Immature natural killer cell (primary cell): ENCODE data around the gene FAM83E. TPM values are rescaled to one million over a fixed set of nuclear protein-coding genes. Genes with fewer than 3 reads are reported as not detected.

Experiments used
- DNase-seq, 3 donors: peaks; one replicate each; pipeline ENCODE4 v3.0.0; 2022; ENCODE audit warnings: mixed read lengths in 1 of 3
- H3K27ac Mint-ChIP-seq, 6 donors: one replicate each; pipeline ENCODE4 v1.8.0; 2020; ENCODE audit warnings: mixed read lengths in 6 of 6, mild to moderate bottlenecking in 5 of 6, inconsistent platforms in 4 of 6, moderate library complexity in 3 of 6
- H3K27me3 Mint-ChIP-seq, 3 donors: one replicate each; pipeline ENCODE4 v1.8.0; 2020 to 2021; ENCODE audit warnings: low read depth in 3 of 3, mild to moderate bottlenecking in 3 of 3, mixed read lengths in 3 of 3, moderate library complexity in 3 of 3, inconsistent platforms in 1 of 3
- H3K36me3 Mint-ChIP-seq, 3 donors: one replicate each; pipeline ENCODE4 v1.8.0; 2020; ENCODE audit warnings: mixed read lengths in 3 of 3, inconsistent platforms in 2 of 3, mild to moderate bottlenecking in 2 of 3
- H3K4me1 Mint-ChIP-seq, 2 donors: one replicate each; pipeline ENCODE4 v1.8.0; 2020; ENCODE audit warnings: inconsistent platforms in 2 of 2, mild to moderate bottlenecking in 2 of 2, mixed read lengths in 2 of 2, moderate library complexity in 1 of 2
- H3K4me3 Mint-ChIP-seq, 5 donors: one replicate each; pipeline ENCODE4 v1.8.0; 2020; ENCODE audit warnings: mild to moderate bottlenecking in 5 of 5, mixed read lengths in 5 of 5, inconsistent platforms in 3 of 5, moderate library complexity in 3 of 5
- H3K9me3 Mint-ChIP-seq, 6 donors: one replicate each; pipeline ENCODE4 v1.8.0; 2020; ENCODE audit warnings: mild to moderate bottlenecking in 6 of 6, mixed read lengths in 6 of 6, inconsistent platforms in 4 of 6, moderate library complexity in 3 of 6
- polyA plus RNA-seq, 3 donors: library from polyadenylated mRNA; unstranded; fragments of 300-500 nt; fragmentation: Illumina TruSeq; gene quantifications; one replicate each; pipeline ENCODE4 v1.2.3, GENCODE V29; 2021

The FAM83E gene
- polyA plus RNA-seq, 3 donors from 2014 or later, result not detected

DNA sequence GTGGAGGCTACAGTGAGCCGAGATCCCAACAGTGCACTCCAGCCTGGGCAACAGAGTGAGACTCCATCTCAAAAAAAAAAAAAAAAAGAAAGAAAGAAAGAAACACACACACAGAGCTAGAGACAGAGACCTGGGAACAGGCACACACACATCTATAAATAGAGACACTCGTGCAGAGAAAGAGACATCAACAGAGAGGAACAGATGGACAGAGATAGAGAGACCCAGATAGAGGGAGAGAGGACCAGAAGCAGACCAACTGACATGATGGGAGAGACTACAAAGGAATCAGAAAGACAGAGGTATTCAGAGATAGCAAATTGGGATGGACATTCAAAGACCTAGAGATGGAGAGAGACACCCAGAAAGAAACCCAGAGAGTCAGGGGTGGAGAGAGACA, 33.3 kb upstream of the FAM83E start:
- Mint-ChIP-seq H3K4me1 (peaks cover 28 to 32% of the 10 kb centered on the region in 2 donors), H3K27me3 (peaks cover 2 to 8% (median 3%) of the 10 kb centered on the region in 3 donors), H3K4me3 (peak overlapping the region in 3 of 5 donors; percentile 28 to 68 (median 36)), H3K9me3 (no peaks in the 10 kb centered on the region), H3K36me3 (no peaks in the 10 kb centered on the region), H3K27ac (peak overlapping the region; percentile 56 to 93 (median 78))
- DNase-seq, result no peak

DNA sequence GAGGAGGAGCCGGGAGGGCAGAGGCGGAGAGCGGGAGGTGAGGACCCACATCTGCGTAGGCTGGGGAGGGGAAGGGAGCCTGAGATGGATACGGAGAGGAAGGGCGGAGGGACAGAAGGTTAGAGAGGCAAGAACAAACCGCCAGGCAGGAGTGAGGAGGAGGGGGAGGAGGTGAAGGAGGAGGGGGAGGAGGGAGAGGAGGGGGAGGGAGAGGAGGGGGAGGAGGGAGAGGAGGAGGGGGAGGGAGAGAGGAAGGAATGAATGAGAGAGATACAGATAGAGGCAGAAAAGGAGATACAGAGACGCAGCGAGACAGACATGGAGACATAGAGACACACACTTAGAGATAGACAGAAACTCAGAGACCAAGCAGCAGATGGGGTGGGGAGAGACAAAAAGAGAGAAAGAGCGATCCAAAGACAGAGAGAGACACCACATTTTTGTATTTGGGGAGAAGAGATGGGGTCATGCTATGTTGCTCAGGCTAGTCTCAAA, 31.9 kb upstream of the FAM83E start:
- H3K36me3 Mint-ChIP-seq, result no peaks in the 10 kb centered on the region
- peaks cover 28 to 32% of the 10 kb centered on the region in 2 donors for H3K4me1 Mint-ChIP-seq
- no peak for DNase-seq
- no peaks in the 10 kb centered on the region for H3K9me3 Mint-ChIP-seq
- peak overlapping the region; percentile 41 to 69 (median 53) for H3K4me3 Mint-ChIP-seq
- peak overlapping the region; percentile 55 to 90 (median 72) for H3K27ac Mint-ChIP-seq
- H3K27me3 Mint-ChIP-seq, result peaks cover 2 to 6% (median 2%) of the 10 kb centered on the region in 3 donors

DNA sequence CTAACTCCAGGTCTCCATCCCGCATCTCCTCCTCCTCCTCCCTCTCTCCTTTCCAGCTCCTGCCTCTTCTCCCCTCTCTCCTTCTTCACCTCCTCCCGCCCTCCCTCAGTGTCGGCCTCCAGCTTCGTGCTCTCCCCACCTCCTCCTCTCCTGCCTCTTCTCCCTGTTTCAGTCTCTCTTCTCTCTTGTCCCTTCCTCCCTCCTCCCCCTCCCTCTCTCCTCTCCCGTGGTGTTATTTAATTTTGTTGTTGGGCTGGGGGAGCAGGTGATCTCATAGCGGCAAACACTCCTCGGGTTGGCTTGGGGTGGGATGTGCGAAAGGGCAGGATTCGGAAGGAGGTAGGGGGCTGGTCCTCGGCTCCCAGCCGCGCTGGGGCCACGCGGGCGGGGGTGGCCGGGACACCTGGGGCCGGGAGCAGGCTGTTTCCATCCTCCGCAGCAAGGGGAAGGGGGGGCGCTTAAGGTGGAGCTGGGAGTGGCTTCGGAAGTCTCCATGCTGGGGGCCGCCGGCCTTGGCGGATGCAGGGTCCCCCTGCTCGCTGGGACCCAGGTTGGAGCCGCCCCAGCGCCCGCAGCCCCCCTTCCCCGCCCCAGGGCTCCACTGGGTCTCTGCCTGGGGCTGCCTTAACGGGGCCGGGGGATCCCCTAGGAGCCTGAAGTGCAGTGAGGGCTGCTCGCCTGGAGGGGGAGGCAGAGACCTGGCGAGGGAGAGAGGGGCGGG, 31.3 kb upstream of the FAM83E start, which contains the start of gene CA11:
CA11 (minus strand) TSS at position 187 of the 721 bp plus-strand sequence. CDS start 555 bp downstream, outside the sequence.
- peak; percentile 89 to 91 (median 91) for DNase-seq
- H3K36me3 Mint-ChIP-seq, result no peaks in the 10 kb centered on the region
- peak within 1 kb of the TSS; percentile 89 to 94 (median 90) for H3K27ac Mint-ChIP-seq
- peak within 1 kb of the TSS; percentile 82 to 97 (median 90) for H3K4me3 Mint-ChIP-seq
- H3K4me1 Mint-ChIP-seq, result peaks cover 28 to 32% of the 10 kb centered on the region in 2 donors
- no peaks in the 10 kb centered on the region for H3K9me3 Mint-ChIP-seq
- peaks cover 2 to 6% (median 2%) of the 10 kb centered on the region in 3 donors for H3K27me3 Mint-ChIP-seq

DNA sequence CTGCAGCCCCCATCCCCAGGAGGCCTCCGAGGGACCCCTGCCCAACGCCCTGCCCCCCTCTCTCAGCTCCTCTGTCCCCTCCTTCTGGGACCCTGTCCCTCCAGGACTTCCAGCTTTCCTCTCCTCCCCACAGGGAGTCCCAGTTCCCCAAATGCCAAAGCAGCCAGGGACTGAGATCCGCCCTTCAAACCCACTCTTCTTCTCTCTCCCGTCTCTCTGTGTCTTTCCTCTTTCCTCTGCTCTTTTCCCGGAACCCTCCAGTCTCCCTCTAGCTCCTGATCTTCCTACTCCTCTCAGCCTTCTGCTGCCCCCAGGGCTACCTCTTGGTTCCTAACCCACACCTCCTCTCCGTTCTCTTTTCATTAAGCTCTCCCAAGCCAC, 30.7 kb upstream of the FAM83E start:
- H3K27me3 Mint-ChIP-seq, result peaks cover 2 to 6% (median 2%) of the 10 kb centered on the region in 3 donors
- H3K4me1 Mint-ChIP-seq, result peaks cover 28 to 35% of the 10 kb centered on the region in 2 donors
- no peak for DNase-seq

DNA sequence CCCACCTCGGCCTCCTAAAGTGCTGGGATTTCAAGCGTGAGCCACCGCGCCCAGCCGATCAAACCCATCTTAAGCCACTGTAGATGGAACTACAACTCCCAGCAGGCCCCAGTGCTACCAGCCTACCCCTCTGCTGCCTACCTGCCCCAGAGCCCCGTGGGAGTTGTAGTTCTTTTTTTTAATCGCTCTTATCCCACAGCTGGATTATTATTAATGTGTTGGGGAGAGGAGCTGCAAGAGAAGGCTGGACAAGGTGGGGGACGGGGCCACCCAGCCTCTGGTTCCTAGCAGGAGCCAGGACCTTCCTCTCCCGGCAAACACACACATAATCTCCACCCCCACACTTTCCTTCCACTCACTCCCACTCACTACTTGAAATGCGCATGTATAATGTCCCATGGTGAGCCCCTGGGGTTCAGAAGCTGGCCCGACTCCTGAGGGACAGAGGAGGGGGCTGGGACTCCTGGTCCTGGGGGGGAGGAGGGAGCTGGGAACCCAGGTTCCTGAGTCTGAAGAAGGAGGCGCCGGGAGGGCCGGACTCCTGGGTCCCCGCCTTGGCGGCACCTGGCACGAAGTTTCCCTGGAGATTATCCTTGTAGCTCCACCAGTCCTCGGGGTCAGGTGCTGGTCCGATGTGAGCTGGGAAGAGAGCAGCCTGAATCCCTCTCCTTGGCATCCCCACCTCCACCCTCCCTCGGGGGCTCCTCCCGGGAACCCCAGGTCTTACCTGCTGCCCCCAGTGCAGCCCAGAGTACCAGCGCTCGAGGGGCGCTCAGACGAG, 30.2 kb upstream of the FAM83E start:
- no peaks in the 10 kb centered on the region for H3K36me3 Mint-ChIP-seq
- peaks cover under 1 to 6% (median 2%) of the 10 kb centered on the region in 3 donors for H3K27me3 Mint-ChIP-seq
- H3K27ac Mint-ChIP-seq, result peak overlapping the region; percentile 77 to 94 (median 90)
- peak; percentile 65 to 73 (median 68) for DNase-seq
- H3K9me3 Mint-ChIP-seq, result no peaks in the 10 kb centered on the region
- H3K4me1 Mint-ChIP-seq, result peaks cover 29 to 36% of the 10 kb centered on the region in 2 donors
- H3K4me3 Mint-ChIP-seq, result peak overlapping the region; percentile 82 to 97 (median 90)

More for the DNA sequence above, 30.7 kb upstream of the FAM83E start:
- no peaks in the 10 kb centered on the region for H3K36me3 Mint-ChIP-seq
- no peaks in the 10 kb centered on the region for H3K9me3 Mint-ChIP-seq
- H3K27ac Mint-ChIP-seq, result peak overlapping the region; percentile 89 to 94 (median 90)
- H3K4me3 Mint-ChIP-seq, result peak overlapping the region; percentile 82 to 97 (median 90)

DNA sequence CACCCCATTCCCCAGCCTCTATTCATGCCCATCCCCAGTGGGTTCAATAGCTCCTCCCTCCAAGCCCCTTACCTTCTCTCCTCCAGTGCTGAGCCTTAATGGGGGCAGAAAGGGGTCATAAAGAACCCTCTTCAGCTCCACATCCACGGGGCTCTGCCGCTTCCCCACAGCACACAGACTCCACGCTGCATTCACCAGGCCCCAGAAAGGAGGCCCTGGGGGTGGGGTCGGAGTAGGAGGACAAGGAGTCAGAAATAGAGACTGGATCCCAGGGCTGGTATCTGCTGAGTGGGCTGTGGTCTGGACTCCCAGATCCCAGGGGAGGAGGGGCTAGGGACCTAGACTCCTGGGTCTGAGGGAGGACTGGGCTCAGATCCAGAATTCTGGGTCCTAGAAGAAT, 29.5 kb upstream of the FAM83E start:
- H3K4me1 Mint-ChIP-seq, result peaks cover 33 to 37% of the 10 kb centered on the region in 2 donors
- H3K9me3 Mint-ChIP-seq, result no peaks in the 10 kb centered on the region
- no peaks in the 10 kb centered on the region for H3K36me3 Mint-ChIP-seq
- H3K27me3 Mint-ChIP-seq, result peaks cover 2 to 6% (median 3%) of the 10 kb centered on the region in 3 donors
- peak overlapping the region in 2 of 5 donors; percentile 90 to 97 for H3K4me3 Mint-ChIP-seq
- peak overlapping the region in 1 of 6 donors; percentile 28 for H3K27ac Mint-ChIP-seq
- DNase-seq, result no peak

DNA sequence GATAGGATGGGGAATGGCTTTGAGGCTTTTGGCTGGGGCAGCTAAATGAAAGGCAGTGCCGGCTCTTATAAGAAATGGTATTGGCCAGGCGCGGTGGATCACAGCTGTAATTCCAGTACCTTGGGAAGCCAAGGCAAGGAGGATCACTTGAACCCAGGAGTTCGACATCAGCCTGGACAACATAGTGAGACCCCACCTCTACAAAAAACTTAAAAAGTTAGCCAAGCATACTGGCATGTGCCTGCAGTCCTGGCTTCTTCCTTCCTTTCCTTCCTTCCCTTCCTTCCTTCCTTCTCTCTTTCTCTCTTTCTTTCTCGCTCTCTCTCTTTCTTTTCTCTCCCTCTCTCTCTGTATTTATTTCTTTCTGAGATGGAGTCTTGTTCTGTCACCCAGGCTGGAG, 28.0 kb upstream of the FAM83E start:
- H3K27me3 Mint-ChIP-seq, result peaks cover 0 to 10% (median 4%) of the 10 kb centered on the region in 3 donors
- H3K4me3 Mint-ChIP-seq, result no peak overlapping the region
- H3K4me1 Mint-ChIP-seq, result peaks cover 42% of the 10 kb centered on the region in 2 donors
- H3K27ac Mint-ChIP-seq, result peak overlapping the region in 2 of 6 donors; percentile 3 to 66
- peaks cover 0 to 5% (median 0%) of the 10 kb centered on the region in 3 donors for H3K36me3 Mint-ChIP-seq
- DNase-seq, result no peak
- no peaks in the 10 kb centered on the region for H3K9me3 Mint-ChIP-seq

DNA sequence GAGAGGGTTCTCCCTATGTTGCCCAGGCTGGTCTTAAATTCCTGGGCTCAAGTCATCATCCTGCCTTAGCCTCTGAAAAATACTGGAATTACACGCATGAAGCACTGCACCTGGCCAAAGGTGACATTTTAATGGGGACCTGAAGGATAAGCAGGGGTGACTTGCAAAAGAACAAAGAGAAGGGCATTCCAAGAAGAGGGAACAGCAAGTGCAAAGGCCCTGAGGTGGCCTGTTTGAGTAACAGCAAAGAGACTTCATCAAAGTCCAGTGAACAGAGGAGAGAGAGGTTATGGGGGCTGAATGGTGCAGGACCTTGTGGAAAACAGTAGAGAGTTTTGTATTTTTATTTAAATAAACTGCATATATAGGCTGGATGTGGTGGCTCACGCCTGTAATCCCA, 27.0 kb upstream of the FAM83E start:
- Mint-ChIP-seq H3K4me3 (peak overlapping the region in 1 of 5 donors; percentile 33), H3K27ac (peak overlapping the region in 1 of 6 donors; percentile 72), H3K4me1 (peaks cover 38 to 43% of the 10 kb centered on the region in 2 donors), H3K9me3 (no peaks in the 10 kb centered on the region), H3K36me3 (peaks cover 0 to 5% (median 0%) of the 10 kb centered on the region in 3 donors), H3K27me3 (peaks cover 4 to 18% (median 10%) of the 10 kb centered on the region in 3 donors)
- DNase-seq, result no peak

DNA sequence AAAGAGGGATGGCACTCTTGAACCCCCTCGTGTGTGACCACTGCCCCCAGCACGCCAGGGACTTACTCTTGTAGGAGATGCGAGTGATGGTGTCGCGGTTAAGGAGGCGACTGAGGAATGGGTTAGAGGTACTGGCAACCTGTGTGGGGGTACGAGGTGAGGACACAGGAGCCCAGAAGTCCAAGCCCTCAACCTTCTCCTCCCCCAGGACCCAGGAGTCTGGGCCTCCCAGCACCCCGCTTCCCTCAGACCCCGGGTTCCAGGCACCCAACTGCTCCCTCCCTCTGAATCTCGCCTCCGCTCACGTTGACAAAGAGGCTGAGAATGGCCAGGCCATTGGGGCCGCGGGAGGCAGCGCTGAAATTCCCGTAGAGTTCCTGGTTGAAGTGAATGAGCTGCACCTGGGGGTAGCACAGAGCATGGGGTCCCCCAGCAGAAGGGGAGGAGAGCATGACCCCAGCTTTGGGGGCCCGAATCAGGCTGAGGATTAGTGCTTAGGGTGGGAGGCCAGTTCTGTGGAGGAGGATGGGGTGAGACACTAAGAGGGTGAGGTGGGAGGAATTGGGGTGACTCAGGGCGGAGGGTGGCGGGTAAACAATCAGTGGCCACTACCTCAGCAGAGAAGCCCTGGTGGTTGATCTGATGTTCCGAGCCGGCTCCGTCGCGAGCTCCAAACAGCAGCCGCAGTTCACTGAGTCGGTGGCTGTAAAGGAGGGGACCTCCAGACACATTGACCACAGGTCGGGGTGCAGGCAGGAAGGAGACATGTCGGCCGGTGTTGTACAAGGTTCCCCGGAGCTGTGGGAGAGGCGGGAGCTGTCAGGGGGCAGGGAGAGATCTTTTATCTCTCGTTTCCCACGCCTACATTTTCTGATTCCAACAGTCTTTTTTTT, 24.9 kb upstream of the FAM83E start:
- Mint-ChIP-seq H3K4me1 (peaks cover 32 to 38% of the 10 kb centered on the region in 2 donors), H3K4me3 (peak overlapping the region; percentile 33 to 98 (median 69)), H3K9me3 (no peaks in the 10 kb centered on the region), H3K36me3 (peaks cover 0 to 5% (median 0%) of the 10 kb centered on the region in 3 donors), H3K27me3 (peaks cover 11 to 21% (median 11%) of the 10 kb centered on the region in 3 donors), H3K27ac (peak overlapping the region; percentile 55 to 100 (median 98))
- DNase-seq, result peak in 2 of 3 donors; percentile 30 to 67

DNA sequence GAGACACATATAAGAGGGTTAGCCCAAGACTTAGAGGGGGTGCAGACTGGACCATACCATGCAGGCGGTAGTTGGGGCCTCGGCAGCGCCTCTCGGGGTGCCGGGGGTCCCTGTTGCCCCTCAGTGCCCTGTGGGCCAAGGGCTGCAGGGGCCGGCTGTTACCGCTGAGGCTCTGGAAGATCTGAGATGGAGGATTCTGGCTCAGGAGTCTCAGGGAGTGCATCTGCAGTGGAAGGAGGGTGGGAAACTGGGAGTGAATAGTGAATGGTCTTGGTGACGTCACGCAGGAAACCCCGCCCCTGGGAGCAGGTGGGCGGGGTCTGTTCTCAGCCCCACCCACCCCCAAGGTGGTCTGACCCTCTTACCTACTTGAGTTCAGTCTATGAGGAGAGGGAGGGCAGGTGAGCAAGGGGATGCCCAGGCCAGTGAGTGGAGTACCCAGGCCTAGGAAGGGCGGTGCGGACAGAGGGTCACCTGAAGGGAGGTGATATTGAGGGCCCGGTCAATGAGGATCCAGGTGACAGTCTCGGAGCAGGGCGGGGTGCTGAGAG, 24.0 kb upstream of the FAM83E start:
- peaks cover 39 to 45% of the 10 kb centered on the region in 2 donors for H3K4me1 Mint-ChIP-seq
- no peak for DNase-seq
- peak overlapping the region; percentile 98 to 100 (median 98) for H3K27ac Mint-ChIP-seq
- peaks cover 14 to 24% (median 14%) of the 10 kb centered on the region in 3 donors for H3K27me3 Mint-ChIP-seq
- peaks cover 0 to 5% (median 0%) of the 10 kb centered on the region in 3 donors for H3K36me3 Mint-ChIP-seq
- H3K4me3 Mint-ChIP-seq, result peak overlapping the region; percentile 89 to 98 (median 92)
- H3K9me3 Mint-ChIP-seq, result no peaks in the 10 kb centered on the region

DNA sequence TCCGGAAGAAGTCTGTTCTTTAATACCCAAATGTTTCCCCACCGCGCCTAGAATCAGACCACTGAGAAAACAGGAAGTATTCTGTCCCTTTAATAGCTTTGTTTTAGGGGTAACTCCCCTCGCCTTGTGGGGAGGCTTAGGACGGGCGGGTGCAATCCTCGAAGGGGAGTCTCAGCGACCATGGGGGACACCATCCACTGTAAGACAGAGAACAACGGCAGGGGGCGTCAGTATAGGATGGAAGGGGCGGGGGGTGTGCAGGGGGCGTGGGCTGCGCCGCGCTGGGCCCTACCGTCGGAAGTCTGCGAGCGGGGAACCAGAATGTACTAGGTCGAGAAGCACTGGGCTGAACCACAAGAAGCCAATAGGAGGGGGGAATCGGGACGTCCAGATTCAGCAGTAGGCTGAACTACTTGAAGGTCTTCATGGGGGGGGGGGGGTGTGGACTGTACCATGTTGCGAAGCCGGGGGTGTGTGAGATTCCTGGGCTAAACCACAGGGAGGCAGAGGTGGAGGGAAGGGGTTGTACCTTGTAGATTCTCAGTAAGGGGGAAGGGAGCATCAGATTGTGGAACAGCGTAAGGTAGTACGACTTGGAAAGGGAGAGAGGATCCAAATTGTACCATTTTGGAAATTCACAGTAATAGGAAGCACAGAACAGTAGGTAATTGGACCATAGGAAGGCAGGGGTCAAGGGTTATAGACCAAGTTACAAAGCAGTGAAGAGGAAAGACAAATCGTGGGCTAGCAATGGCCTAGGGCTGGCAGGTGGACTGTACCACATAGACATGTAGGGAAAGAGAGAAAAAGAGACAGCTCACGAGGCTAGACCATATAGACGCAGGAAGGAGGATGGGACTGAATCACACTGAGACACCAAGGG, 23.3 kb upstream of the FAM83E start:
- H3K9me3 Mint-ChIP-seq, result no peaks in the 10 kb centered on the region
- H3K27ac Mint-ChIP-seq, result peak overlapping the region; percentile 98 to 100 (median 98)
- peaks cover 46 to 52% of the 10 kb centered on the region in 2 donors for H3K4me1 Mint-ChIP-seq
- peaks cover 14 to 24% (median 14%) of the 10 kb centered on the region in 3 donors for H3K27me3 Mint-ChIP-seq
- DNase-seq, result peak; percentile 89 to 93 (median 90)
- H3K36me3 Mint-ChIP-seq, result peaks cover 0 to 5% (median 0%) of the 10 kb centered on the region in 3 donors
- peak overlapping the region; percentile 89 to 98 (median 92) for H3K4me3 Mint-ChIP-seq
